GM21529 (cell line): ENCODE results near the gene ANKRD9.

ENCODE experiments used
- ATAC-seq: cut with Tn5 transposase; IDR thresholded peaks from one replicate; pipeline ENCODE4 v1.9.1; 2021; ENCODE audit not compliant: unreplicated experiment

Gene ANKRD9

DNA sequence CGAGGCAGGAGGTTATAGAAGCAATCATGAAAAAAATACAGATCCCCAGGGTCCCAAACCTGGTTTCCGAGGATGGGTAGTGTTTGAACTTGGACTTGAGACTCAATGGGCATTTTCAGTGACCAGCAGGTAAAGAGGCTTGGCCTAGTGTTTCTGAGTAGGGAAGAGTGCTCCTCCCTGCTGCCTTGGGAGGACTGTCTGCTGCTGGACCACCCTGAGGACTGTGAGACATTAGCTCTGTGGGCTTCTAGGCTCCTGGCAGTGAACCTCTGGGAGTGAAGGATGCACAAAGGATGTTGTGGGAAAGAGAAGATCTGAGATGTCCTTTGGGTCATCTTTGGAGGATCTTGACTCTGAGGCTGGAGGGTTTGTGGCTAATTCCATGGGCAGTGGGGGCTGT, 30.5 kb downstream of the ANKRD9 start:
- ATAC-seq: no peak

- no peak for ATAC-seq
These were observed 34.6 kb downstream of the ANKRD9 start for GRCh38 chr14:102474934-102475333.

GRCh38 chr14:102473559-102473958, 36.0 kb downstream of the ANKRD9 start:
- ATAC-seq: no peak

GRCh38 chr14:102472791-102473150, 36.8 kb downstream of the ANKRD9 start:
- ATAC-seq: no peak

- ATAC-seq: no peak
These were observed 37.4 kb downstream of the ANKRD9 start for GRCh38 chr14:102471921-102472790.

GRCh38 chr14:102469261-102469660, 40.3 kb downstream of the ANKRD9 start:
- ATAC-seq: no peak

GRCh38 chr14:102464846-102465341, 44.7 kb downstream of the ANKRD9 start:
- no peak for ATAC-seq

GRCh38 chr14:102464006-102464405, 45.6 kb downstream of the ANKRD9 start:
- no peak for ATAC-seq

GRCh38 chr14:102462391-102462790, 47.2 kb downstream of the ANKRD9 start:
- ATAC-seq: no peak

GRCh38 chr14:102461490-102462338, 47.9 kb downstream of the ANKRD9 start:
- no peak for ATAC-seq

GRCh38 chr14:102457509-102457908, 52.1 kb downstream of the ANKRD9 start:
- no peak for ATAC-seq

DNA sequence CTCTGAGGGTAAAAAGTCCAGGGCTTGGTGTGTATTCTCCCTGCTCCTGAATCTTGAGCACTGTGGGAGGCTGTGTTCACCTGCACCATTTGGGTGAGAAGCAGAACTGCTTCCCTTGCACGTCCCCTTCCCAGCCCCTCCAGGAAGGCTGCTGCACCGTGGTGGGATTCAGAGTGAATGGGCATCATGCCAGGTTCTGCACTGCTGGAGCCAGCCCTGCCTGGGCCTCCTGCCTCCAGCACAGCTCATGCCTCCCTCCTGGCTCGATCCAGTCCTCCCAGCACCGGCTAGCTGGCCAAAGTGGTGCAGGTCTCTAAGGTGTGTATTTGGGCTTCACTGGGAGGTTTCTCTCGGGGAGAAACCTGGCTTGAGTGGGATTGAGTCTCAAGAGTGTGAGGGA, 54.9 kb downstream of the ANKRD9 start:
- ATAC-seq: no peak

- ATAC-seq: no peak
These were observed 57.3 kb downstream of the ANKRD9 start for GRCh38 chr14:102452302-102452701.
